ENCODE measurements around the gene FHOD1. TPM values are rescaled to one million over a fixed set of nuclear protein-coding genes. Genes with fewer than 3 reads are reported as not detected.

The FHOD1 gene
- polyA plus RNA-seq, 1 of the 3 experiments (the other 2 are of a cell fraction), result 70.9 TPM

DNA sequence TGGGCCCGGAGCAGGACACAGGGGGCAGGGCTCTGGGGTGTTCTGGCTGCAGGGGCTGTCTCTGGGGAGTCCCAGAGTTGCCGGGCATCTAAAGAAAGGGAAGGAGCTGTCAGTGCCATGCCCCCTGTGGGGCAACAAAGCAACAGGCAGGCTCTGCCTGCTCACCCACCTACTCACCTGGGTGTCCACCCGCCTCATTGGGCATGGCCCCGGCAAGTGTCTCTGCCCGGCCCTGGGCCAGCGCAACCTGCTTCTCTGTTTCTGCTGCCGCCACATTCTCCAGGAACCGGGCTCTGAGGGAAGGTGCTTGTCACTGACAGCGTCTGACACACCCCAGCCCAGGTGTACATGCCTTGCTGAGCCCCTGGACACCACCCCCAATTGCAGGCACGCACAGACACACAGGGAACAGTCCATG lies 13.1 kb downstream of the FHOD1 start:
- no peak overlapping the region for H2AFZ ChIP-seq (ENCODE audit: low read depth)
- no peak overlapping the region for H3K4me2 ChIP-seq
- no peak overlapping the region for H3K4me3 ChIP-seq (ENCODE audit: low read depth in 2 of 2, low read length in 1 of 2)
- WGBS (ENCODE audit: low lambda C conversion rate), result 92% methylated on average over 9 of the region's 10 CpGs
- POLR2A ChIA-PET, result no interaction called here
- H3F3A ChIP-seq (replicated peaks; ENCODE audit: insufficient read depth), result peaks cover 46% of the 10 kb centered on the region
- H4K20me1 ChIP-seq (ENCODE audit: insufficient read depth), result no peaks in the 10 kb centered on the region
- no peaks in the 10 kb centered on the region for H3K9me2 ChIP-seq
- TF ChIP-seq RAD21 (IDR thresholded peaks at IDR 0.05; ENCODE audit: low read length) (no peak), JUND (IDR thresholded peaks at IDR 0.05) (no peak), FOSL2 (IDR thresholded peaks at IDR 0.05; ENCODE audit: borderline replicate concordance, low read depth) (no peak), SIN3A (IDR thresholded peaks at IDR 0.05; ENCODE audit: borderline replicate concordance, low read depth, low read length) (no peak), NRF1 (IDR thresholded peaks at IDR 0.05; ENCODE audit: low read depth, low read length) (no peak), EP300 (IDR thresholded peaks at IDR 0.05; ENCODE audit: borderline replicate concordance in 1 of 2, low read depth in 1 of 2, low read length in 1 of 2) (no peak), RFX5 (IDR thresholded peaks at IDR 0.05; ENCODE audit: low read length) (no peak), CHD2 (IDR thresholded peaks at IDR 0.05; ENCODE audit: low read length, partially characterized antibody) (no peak), EZH2phosphoT487 (IDR thresholded peaks at IDR 0.05; ENCODE audit: borderline replicate concordance, low read depth) (no peak), ZBTB33 (IDR thresholded peaks at IDR 0.05; ENCODE audit: borderline replicate concordance, low read depth) (no peak), YY1 (IDR thresholded peaks at IDR 0.05; ENCODE audit: low read depth) (no peak), MEF2A (IDR thresholded peaks at IDR 0.05; ENCODE audit: borderline replicate concordance, low read depth) (no peak)
- TF ChIP-seq, protein P1, sequence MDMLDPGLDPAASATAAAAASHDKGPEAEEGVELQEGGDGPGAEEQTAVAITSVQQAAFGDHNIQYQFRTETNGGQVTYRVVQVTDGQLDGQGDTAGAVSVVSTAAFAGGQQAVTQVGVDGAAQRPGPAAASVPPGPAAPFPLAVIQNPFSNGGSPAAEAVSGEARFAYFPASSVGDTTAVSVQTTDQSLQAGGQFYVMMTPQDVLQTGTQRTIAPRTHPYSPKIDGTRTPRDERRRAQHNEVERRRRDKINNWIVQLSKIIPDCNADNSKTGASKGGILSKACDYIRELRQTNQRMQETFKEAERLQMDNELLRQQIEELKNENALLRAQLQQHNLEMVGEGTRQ (IDR thresholded peaks at IDR 0.05; ENCODE audit: borderline replicate concordance, low read depth, low read length), result no peak
- peaks cover 48 to 72% of the 10 kb centered on the region in 2 experiments for H3K36me3 ChIP-seq (replicated peaks in 1 of 2; ENCODE audit: control insufficient read depth in 1 of 2, insufficient read depth in 2 of 2, low read length in 1 of 2)
- no peaks in the 10 kb centered on the region for H3K9me3 ChIP-seq
- no peak for DNase-seq
- no peaks in the 10 kb centered on the region for H3K4me1 ChIP-seq (ENCODE audit: control insufficient read depth in 1 of 2, insufficient read depth in 2 of 2, low read depth in 1 of 2, low read length in 1 of 2)
- H3K79me2 ChIP-seq (ENCODE audit: insufficient read depth), result peaks cover 13% of the 10 kb centered on the region
- CTCF ChIA-PET, result interaction anchor here (2.5 kb wide), 1 partner anchor 12 kb away, joined by 7 read pairs; no protein-coding TSS in a partner anchor
- no peak overlapping the region for H3K27ac ChIP-seq (ENCODE audit: low read depth in 2 of 2, low read length in 1 of 2)
- no peaks in the 10 kb centered on the region for H3K27me3 ChIP-seq (ENCODE audit: insufficient read depth)
- H3K9ac ChIP-seq, result no peak overlapping the region

- Histone ChIP-seq H3K27ac (ENCODE audit: low read depth in 2 of 2, low read length in 1 of 2) (no peak overlapping the region), H3K4me2 (no peak overlapping the region), H3K36me3 (replicated peaks in 1 of 2; ENCODE audit: control insufficient read depth in 1 of 2, insufficient read depth in 2 of 2, low read length in 1 of 2) (peaks cover 49 to 72% of the 10 kb centered on the region in 2 experiments), H3K4me1 (ENCODE audit: control insufficient read depth in 1 of 2, insufficient read depth in 2 of 2, low read depth in 1 of 2, low read length in 1 of 2) (no peaks in the 10 kb centered on the region), H3F3A (replicated peaks; ENCODE audit: insufficient read depth) (peaks cover 46% of the 10 kb centered on the region), H3K4me3 (ENCODE audit: low read depth in 2 of 2, low read length in 1 of 2) (no peak overlapping the region), H2AFZ (ENCODE audit: low read depth) (no peak overlapping the region), H4K20me1 (ENCODE audit: insufficient read depth) (no peaks in the 10 kb centered on the region), H3K9me2 (no peaks in the 10 kb centered on the region), H3K9me3 (no peaks in the 10 kb centered on the region), H3K27me3 (ENCODE audit: insufficient read depth) (no peaks in the 10 kb centered on the region), H3K9ac (no peak overlapping the region), H3K79me2 (ENCODE audit: insufficient read depth) (peaks cover 11% of the 10 kb centered on the region)
- POLR2A ChIA-PET, result interaction anchor here (1.6 kb wide), 1 partner anchor 47 kb away, joined by 4 read pairs; no protein-coding TSS in a partner anchor
- CTCF ChIA-PET, result interaction anchor here (2.1 to 2.5 kb wide), 2 partner anchors 13 to 36 kb away, joined by 7 read pairs; no protein-coding TSS in a partner anchor
- DNase-seq, result no peak
- WGBS (ENCODE audit: low lambda C conversion rate), result 74% methylated on average over 3 of the region's 7 CpGs
- TF ChIP-seq YY1 (IDR thresholded peaks at IDR 0.05; ENCODE audit: low read depth), result no peak
- no peak for TF ChIP-seq RXRA (IDR thresholded peaks at IDR 0.05; ENCODE audit: borderline replicate concordance, low read depth)
- TF ChIP-seq TEAD4 (IDR thresholded peaks at IDR 0.05; ENCODE audit: borderline replicate concordance, insufficient read depth), result no peak
- no peak for TF ChIP-seq RFX5 (IDR thresholded peaks at IDR 0.05; ENCODE audit: low read length)
- no peak for TF ChIP-seq MXI1 (IDR thresholded peaks at IDR 0.05; ENCODE audit: low read depth, low read length)
- TF ChIP-seq RCOR1 (IDR thresholded peaks at IDR 0.05; ENCODE audit: low read length), result no peak
- no peak for TF ChIP-seq RAD21 (IDR thresholded peaks at IDR 0.05; ENCODE audit: low read length)
- no peak for TF ChIP-seq TAF1 (IDR thresholded peaks at IDR 0.05; ENCODE audit: borderline replicate concordance, low read depth, low read length)
Measured at GRCh38 chr16:67233596-67233995, 13.7 kb downstream of the FHOD1 start.
